ENCODE results near the gene AFAP1.

GRCh38 chr4:7760228-7760627 is 179.4 kb downstream of the AFAP1 start:
- TF ChIP-seq, protein P1, sequence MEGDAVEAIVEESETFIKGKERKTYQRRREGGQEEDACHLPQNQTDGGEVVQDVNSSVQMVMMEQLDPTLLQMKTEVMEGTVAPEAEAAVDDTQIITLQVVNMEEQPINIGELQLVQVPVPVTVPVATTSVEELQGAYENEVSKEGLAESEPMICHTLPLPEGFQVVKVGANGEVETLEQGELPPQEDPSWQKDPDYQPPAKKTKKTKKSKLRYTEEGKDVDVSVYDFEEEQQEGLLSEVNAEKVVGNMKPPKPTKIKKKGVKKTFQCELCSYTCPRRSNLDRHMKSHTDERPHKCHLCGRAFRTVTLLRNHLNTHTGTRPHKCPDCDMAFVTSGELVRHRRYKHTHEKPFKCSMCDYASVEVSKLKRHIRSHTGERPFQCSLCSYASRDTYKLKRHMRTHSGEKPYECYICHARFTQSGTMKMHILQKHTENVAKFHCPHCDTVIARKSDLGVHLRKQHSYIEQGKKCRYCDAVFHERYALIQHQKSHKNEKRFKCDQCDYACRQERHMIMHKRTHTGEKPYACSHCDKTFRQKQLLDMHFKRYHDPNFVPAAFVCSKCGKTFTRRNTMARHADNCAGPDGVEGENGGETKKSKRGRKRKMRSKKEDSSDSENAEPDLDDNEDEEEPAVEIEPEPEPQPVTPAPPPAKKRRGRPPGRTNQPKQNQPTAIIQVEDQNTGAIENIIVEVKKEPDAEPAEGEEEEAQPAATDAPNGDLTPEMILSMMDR (IDR thresholded peaks at IDR 0.05): no peak
- TF ChIP-seq EZH2 (IDR thresholded peaks at IDR 0.05; ENCODE audit: borderline replicate concordance, insufficient read depth, low read depth, low read length, poor library complexity, severe bottlenecking): no peak

All from B cell (primary cell).